HEK293 (cell line): ENCODE results near the gene DHPS.

ENCODE experiments used
- HOXD13 ChIP-seq: sonication (generic); formaldehyde crosslinking; IDR thresholded peaks from 2 replicates; pipeline ENCODE4 v1.8.0; 2022; ENCODE audit warnings: missing genetic modification reagents, borderline replicate concordance
- KLF8 ChIP-seq: fragments of 450-650 bp; formaldehyde crosslinking; IDR thresholded peaks from 2 replicates; pipeline ENCODE4 v1.5.1; 2016; ENCODE audit warnings: missing biosample characterization, missing genetic modification characterization
- SCRT1 ChIP-seq: fragments of 450-650 bp; formaldehyde crosslinking; IDR thresholded peaks from 2 replicates; pipeline ENCODE4 v1.5.1; 2016; ENCODE audit warnings: missing biosample characterization, missing genetic modification characterization, borderline replicate concordance
- SP3 ChIP-seq: fragments of 450-650 bp; formaldehyde crosslinking; IDR thresholded peaks from 2 replicates; pipeline ENCODE4 v1.5.1; 2016; ENCODE audit warnings: missing biosample characterization, missing genetic modification characterization
- ZBTB48 ChIP-seq: fragments of 450-650 bp; formaldehyde crosslinking; IDR thresholded peaks from 2 replicates; pipeline ENCODE4 v1.5.1; 2016; ENCODE audit warnings: missing biosample characterization, missing genetic modification characterization
- ZBTB8A ChIP-seq: fragments of 450-650 bp; formaldehyde crosslinking; IDR thresholded peaks from 2 replicates; pipeline ENCODE4 v1.5.1; 2016; ENCODE audit warnings: missing biosample characterization, missing genetic modification characterization
- ZNF175 ChIP-seq: fragments of 450-650 bp; formaldehyde crosslinking; IDR thresholded peaks from 2 replicates; pipeline ENCODE4 v1.5.1; 2016; ENCODE audit warnings: missing biosample characterization, missing genetic modification characterization
- ZNF184 ChIP-seq: fragments of 450-650 bp; IDR thresholded peaks from 2 replicates; pipeline ENCODE4 v1.5.1; 2018; ENCODE audit warnings: missing biosample characterization, mild to moderate bottlenecking, missing genetic modification characterization
- ZNF2 ChIP-seq: fragments of 450-650 bp; formaldehyde crosslinking; IDR thresholded peaks from 2 replicates; pipeline ENCODE4 v1.5.1; 2016; ENCODE audit warnings: missing biosample characterization, missing genetic modification characterization
- ZNF324 ChIP-seq: fragments of 450-650 bp; formaldehyde crosslinking; IDR thresholded peaks from 2 replicates; pipeline ENCODE4 v1.5.1; 2016; ENCODE audit warnings: missing biosample characterization, missing genetic modification characterization
- ZNF404 ChIP-seq: fragments of 450-650 bp; formaldehyde crosslinking; IDR thresholded peaks from 2 replicates; pipeline ENCODE4 v1.5.1; 2017; ENCODE audit warnings: missing biosample characterization, missing genetic modification characterization
- ZNF433 ChIP-seq: fragments of 450-650 bp; formaldehyde crosslinking; IDR thresholded peaks from 2 replicates; pipeline ENCODE4 v1.5.1; 2016; ENCODE audit warnings: missing biosample characterization, missing genetic modification characterization, low read depth
- ZNF549 ChIP-seq: fragments of 450-650 bp; IDR thresholded peaks from 2 replicates; pipeline ENCODE4 v1.5.1; 2018; ENCODE audit warnings: missing biosample characterization, missing genetic modification characterization, mild to moderate bottlenecking, inconsistent platforms, moderate library complexity
- ZNF571 ChIP-seq: fragments of 450-650 bp; formaldehyde crosslinking; IDR thresholded peaks from 2 replicates; pipeline ENCODE4 v1.5.0; 2017; ENCODE audit warnings: missing biosample characterization, missing genetic modification characterization
- ZNF585B ChIP-seq: fragments of 450-650 bp; formaldehyde crosslinking; IDR thresholded peaks from 2 replicates; pipeline ENCODE4 v1.5.1; 2016; ENCODE audit warnings: missing biosample characterization, missing genetic modification characterization
- ZNF600 ChIP-seq: fragments of 450-650 bp; formaldehyde crosslinking; IDR thresholded peaks from 2 replicates; pipeline ENCODE4 v1.5.1; 2016; ENCODE audit warnings: missing biosample characterization, missing genetic modification characterization
- ZNF654 ChIP-seq: fragments of 450-650 bp; formaldehyde crosslinking; IDR thresholded peaks from 2 replicates; pipeline ENCODE4 v1.5.1; 2016; ENCODE audit warnings: low read depth, missing biosample characterization, missing genetic modification characterization
- ZNF791 ChIP-seq: fragments of 450-650 bp; formaldehyde crosslinking; IDR thresholded peaks from 2 replicates; pipeline ENCODE4 v1.5.1; 2016; ENCODE audit warnings: missing biosample characterization, missing genetic modification characterization
- ZNF843 ChIP-seq: fragments of 450-650 bp; formaldehyde crosslinking; IDR thresholded peaks from 2 replicates; pipeline ENCODE4 v1.5.1; 2016; ENCODE audit warnings: missing biosample characterization, missing genetic modification characterization
- ZSCAN23 ChIP-seq: fragments of 450-650 bp; formaldehyde crosslinking; IDR thresholded peaks from 2 replicates; pipeline ENCODE4 v1.5.1; 2016; ENCODE audit warnings: missing biosample characterization, missing genetic modification characterization
- TF ChIP-seq, protein P1 (sequence below): fragments of 450-650 bp; formaldehyde crosslinking; optimal IDR thresholded peaks from 2 replicates; pipeline ENCODE3; 2016; ENCODE audit warnings: missing biosample characterization, mild to moderate bottlenecking, missing genetic modification characterization
- TF ChIP-seq, protein P2 (sequence below): fragments of 450-650 bp; formaldehyde crosslinking; IDR thresholded peaks from 2 replicates; pipeline ENCODE4 v1.5.1; 2016; ENCODE audit warnings: missing biosample characterization, missing genetic modification characterization
- TF ChIP-seq, protein P3 (sequence below): IDR thresholded peaks from 2 replicates; pipeline ENCODE4 v1.6.1; 2011; ENCODE audit warnings: mild to moderate bottlenecking, low read depth, low read length, borderline replicate concordance
- TF ChIP-seq, protein P4 (sequence below): fragments of 450-650 bp; formaldehyde crosslinking; IDR thresholded peaks from 2 replicates; pipeline ENCODE4 v1.5.1; 2016; ENCODE audit warnings: missing biosample characterization, missing genetic modification characterization, low read depth
- TF ChIP-seq, protein P5 (sequence below): fragments of 450-650 bp; formaldehyde crosslinking; IDR thresholded peaks from 2 replicates; pipeline ENCODE4 v1.5.1; 2017; ENCODE audit warnings: missing biosample characterization, missing genetic modification characterization
- TF ChIP-seq, protein P6 (sequence below): fragments of 450-650 bp; formaldehyde crosslinking; IDR thresholded peaks from 2 replicates; pipeline ENCODE4 v1.5.1; 2016; ENCODE audit warnings: missing biosample characterization, missing genetic modification characterization

Gene DHPS

GRCh38 chr19:12676384-12676792 is 5.3 kb downstream of the DHPS start (continued):
- TF ChIP-seq, protein P1, sequence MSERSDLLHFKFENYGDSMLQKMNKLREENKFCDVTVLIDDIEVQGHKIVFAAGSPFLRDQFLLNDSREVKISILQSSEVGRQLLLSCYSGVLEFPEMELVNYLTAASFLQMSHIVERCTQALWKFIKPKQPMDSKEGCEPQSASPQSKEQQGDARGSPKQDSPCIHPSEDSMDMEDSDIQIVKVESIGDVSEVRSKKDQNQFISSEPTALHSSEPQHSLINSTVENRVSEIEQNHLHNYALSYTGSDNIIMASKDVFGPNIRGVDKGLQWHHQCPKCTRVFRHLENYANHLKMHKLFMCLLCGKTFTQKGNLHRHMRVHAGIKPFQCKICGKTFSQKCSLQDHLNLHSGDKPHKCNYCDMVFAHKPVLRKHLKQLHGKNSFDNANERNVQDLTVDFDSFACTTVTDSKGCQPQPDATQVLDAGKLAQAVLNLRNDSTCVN, result peak; percentile 19
- TF ChIP-seq ZSCAN23 (tag by site-specific recombination), result no peak
- TF ChIP-seq, protein P2, sequence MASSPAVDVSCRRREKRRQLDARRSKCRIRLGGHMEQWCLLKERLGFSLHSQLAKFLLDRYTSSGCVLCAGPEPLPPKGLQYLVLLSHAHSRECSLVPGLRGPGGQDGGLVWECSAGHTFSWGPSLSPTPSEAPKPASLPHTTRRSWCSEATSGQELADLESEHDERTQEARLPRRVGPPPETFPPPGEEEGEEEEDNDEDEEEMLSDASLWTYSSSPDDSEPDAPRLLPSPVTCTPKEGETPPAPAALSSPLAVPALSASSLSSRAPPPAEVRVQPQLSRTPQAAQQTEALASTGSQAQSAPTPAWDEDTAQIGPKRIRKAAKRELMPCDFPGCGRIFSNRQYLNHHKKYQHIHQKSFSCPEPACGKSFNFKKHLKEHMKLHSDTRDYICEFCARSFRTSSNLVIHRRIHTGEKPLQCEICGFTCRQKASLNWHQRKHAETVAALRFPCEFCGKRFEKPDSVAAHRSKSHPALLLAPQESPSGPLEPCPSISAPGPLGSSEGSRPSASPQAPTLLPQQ (tag by site-specific recombination), result 0 out of 2 replicates have a peak, but pooled peaks have one; percentile 33
- TF ChIP-seq ZNF549, result no peak
- TF ChIP-seq ZBTB8A, result no peak
- no peak for TF ChIP-seq ZNF175 (tag by site-specific recombination)
- TF ChIP-seq ZNF600 (tag by site-specific recombination), result peak; percentile 78
- TF ChIP-seq, protein P3, sequence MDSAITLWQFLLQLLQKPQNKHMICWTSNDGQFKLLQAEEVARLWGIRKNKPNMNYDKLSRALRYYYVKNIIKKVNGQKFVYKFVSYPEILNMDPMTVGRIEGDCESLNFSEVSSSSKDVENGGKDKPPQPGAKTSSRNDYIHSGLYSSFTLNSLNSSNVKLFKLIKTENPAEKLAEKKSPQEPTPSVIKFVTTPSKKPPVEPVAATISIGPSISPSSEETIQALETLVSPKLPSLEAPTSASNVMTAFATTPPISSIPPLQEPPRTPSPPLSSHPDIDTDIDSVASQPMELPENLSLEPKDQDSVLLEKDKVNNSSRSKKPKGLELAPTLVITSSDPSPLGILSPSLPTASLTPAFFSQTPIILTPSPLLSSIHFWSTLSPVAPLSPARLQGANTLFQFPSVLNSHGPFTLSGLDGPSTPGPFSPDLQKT, result no peak
- TF ChIP-seq SP3 (tag by site-specific recombination), result 0 out of 2 replicates have a peak, but pooled peaks have one; percentile 13
- 0 out of 2 replicates have a peak, but pooled peaks have one; percentile 54 for TF ChIP-seq ZNF2 (tag by site-specific recombination)
- TF ChIP-seq, protein P4, sequence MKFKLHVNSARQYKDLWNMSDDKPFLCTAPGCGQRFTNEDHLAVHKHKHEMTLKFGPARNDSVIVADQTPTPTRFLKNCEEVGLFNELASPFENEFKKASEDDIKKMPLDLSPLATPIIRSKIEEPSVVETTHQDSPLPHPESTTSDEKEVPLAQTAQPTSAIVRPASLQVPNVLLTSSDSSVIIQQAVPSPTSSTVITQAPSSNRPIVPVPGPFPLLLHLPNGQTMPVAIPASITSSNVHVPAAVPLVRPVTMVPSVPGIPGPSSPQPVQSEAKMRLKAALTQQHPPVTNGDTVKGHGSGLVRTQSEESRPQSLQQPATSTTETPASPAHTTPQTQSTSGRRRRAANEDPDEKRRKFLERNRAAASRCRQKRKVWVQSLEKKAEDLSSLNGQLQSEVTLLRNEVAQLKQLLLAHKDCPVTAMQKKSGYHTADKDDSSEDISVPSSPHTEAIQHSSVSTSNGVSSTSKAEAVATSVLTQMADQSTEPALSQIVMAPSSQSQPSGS (tag by site-specific recombination), result no peak
- TF ChIP-seq SCRT1, result no peak
- TF ChIP-seq, protein P5, sequence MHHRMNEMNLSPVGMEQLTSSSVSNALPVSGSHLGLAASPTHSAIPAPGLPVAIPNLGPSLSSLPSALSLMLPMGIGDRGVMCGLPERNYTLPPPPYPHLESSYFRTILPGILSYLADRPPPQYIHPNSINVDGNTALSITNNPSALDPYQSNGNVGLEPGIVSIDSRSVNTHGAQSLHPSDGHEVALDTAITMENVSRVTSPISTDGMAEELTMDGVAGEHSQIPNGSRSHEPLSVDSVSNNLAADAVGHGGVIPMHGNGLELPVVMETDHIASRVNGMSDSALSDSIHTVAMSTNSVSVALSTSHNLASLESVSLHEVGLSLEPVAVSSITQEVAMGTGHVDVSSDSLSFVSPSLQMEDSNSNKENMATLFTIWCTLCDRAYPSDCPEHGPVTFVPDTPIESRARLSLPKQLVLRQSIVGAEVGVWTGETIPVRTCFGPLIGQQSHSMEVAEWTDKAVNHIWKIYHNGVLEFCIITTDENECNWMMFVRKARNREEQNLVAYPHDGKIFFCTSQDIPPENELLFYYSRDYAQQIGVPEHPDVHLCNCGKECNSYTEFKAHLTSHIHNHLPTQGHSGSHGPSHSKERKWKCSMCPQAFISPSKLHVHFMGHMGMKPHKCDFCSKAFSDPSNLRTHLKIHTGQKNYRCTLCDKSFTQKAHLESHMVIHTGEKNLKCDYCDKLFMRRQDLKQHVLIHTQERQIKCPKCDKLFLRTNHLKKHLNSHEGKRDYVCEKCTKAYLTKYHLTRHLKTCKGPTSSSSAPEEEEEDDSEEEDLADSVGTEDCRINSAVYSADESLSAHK, result no peak
- no peak for TF ChIP-seq ZNF791 (tag by site-specific recombination)
- TF ChIP-seq, protein P6, sequence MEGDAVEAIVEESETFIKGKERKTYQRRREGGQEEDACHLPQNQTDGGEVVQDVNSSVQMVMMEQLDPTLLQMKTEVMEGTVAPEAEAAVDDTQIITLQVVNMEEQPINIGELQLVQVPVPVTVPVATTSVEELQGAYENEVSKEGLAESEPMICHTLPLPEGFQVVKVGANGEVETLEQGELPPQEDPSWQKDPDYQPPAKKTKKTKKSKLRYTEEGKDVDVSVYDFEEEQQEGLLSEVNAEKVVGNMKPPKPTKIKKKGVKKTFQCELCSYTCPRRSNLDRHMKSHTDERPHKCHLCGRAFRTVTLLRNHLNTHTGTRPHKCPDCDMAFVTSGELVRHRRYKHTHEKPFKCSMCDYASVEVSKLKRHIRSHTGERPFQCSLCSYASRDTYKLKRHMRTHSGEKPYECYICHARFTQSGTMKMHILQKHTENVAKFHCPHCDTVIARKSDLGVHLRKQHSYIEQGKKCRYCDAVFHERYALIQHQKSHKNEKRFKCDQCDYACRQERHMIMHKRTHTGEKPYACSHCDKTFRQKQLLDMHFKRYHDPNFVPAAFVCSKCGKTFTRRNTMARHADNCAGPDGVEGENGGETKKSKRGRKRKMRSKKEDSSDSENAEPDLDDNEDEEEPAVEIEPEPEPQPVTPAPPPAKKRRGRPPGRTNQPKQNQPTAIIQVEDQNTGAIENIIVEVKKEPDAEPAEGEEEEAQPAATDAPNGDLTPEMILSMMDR (tag by site-specific recombination), result peak; percentile 87
- TF ChIP-seq HOXD13, result no peak
- TF ChIP-seq ZBTB48 (tag by site-specific recombination), result no peak
- TF ChIP-seq ZNF843 (tag by site-specific recombination), result no peak
- TF ChIP-seq ZNF654, result peak; percentile 36
- TF ChIP-seq ZNF433, result no peak
- no peak for TF ChIP-seq ZNF404 (tag by site-specific recombination)
- no peak for TF ChIP-seq ZNF571
- no peak for TF ChIP-seq ZNF324 (tag by site-specific recombination)
- TF ChIP-seq KLF8 (tag by site-specific recombination), result peak; percentile 56; the same call in 1 of the 2 replicates
- TF ChIP-seq ZNF585B (tag by site-specific recombination), result no peak
- TF ChIP-seq ZNF184 (tag by site-specific recombination), result no peak
